ENCODE measurements around the gene PFDN1. TPM values are rescaled to one million over a fixed set of nuclear protein-coding genes. Genes with fewer than 3 reads are reported as not detected.

Gene PFDN1
- total and polyA plus RNA-seq, 10 of the 15 experiments (the other 5 are each of a cell fraction or from before 2014, with no cell fraction given): 62.9 to 193 (median 102) TPM

- in situ Hi-C loops (cut with MboI) (loop anchor here (5.0 to 25.0 kb wide), 3 partner anchors 121 to 796 kb away; partner anchors contain the start of gene SLC4A9), intact Hi-C loops (cut with micrococcal nuclease; ENCODE audit: unreplicated experiment) (loop anchor here (1.0 to 5.0 kb wide), 3 partner anchors 110 to 471 kb away; no protein-coding TSS in a partner anchor)
- Histone ChIP-seq H3K27me3 (replicated peaks in 1 of 2; ENCODE audit: control insufficient read depth in 2 of 2, insufficient read depth in 2 of 2, low read length in 1 of 2) (no peaks in the 10 kb centered on the region), H3K4me2 (ENCODE audit: control insufficient read depth, insufficient read depth) (no peak overlapping the region), H3K9ac (ENCODE audit: control insufficient read depth, insufficient read depth, low read length) (no peak overlapping the region), H3K79me2 (ENCODE audit: control insufficient read depth, insufficient read depth, low read length) (no peaks in the 10 kb centered on the region), H4K20me1 (ENCODE audit: control insufficient read depth, insufficient read depth) (no peaks in the 10 kb centered on the region; the same call in 1 of the 2 replicates), H3K36me3 (ENCODE audit: control insufficient read depth in 2 of 2, insufficient read depth in 2 of 2, low read length in 1 of 2) (peaks cover 6 to 19% of the 10 kb centered on the region in 2 experiments; a peak in 3 of 4 replicates), H3K4me3 (no peak overlapping the region), H2AFZ (ENCODE audit: control insufficient read depth, low read depth, low read length) (no peak overlapping the region), H3K27ac (ENCODE audit: control insufficient read depth, insufficient read depth) (no peak overlapping the region), H3K9me3 (replicated peaks; ENCODE audit: control insufficient read depth, insufficient read depth, low read length) (no peaks in the 10 kb centered on the region), H3K4me1 (ENCODE audit: control insufficient read depth, insufficient read depth, low read length) (peaks cover 4% of the 10 kb centered on the region; the same call in 1 of the 2 replicates)
- BruUV-seq (replicated peaks): no TSS peak
- WGBS (ENCODE audit: insufficient coverage, insufficient replicate concordance, low lambda C conversion rate, missing lambda C conversion rate): 73% methylated on average over 9 of the region's 9 CpGs
- POLR2A ChIA-PET: no interaction called here
- RAD21 ChIA-PET (ENCODE audit: unreplicated experiment): interaction anchor here (1.0 to 1.3 kb wide), 2 partner anchors 87 to 113 kb away, joined by 3 read pairs; no protein-coding TSS in a partner anchor
- FAIRE-seq (no peak), ATAC-seq (no peak), DNase-seq (ENCODE audit: low read depth, low spot score) (no peak)
- no peak for TF ChIP-seq SUPT20H (IDR thresholded peaks at IDR 0.05; ENCODE audit: borderline replicate concordance, control insufficient read depth, low read depth, low read length)
- TF ChIP-seq BACH1 (IDR thresholded peaks at IDR 0.05; ENCODE audit: borderline replicate concordance): no peak
- TF ChIP-seq CUX1 (IDR thresholded peaks at IDR 0.05; ENCODE audit: insufficient replicate concordance, low read depth, low read length): no peak
- no peak for TF ChIP-seq RELB (IDR thresholded peaks at IDR 0.05; ENCODE audit: low read depth)
- SMC1A ChIA-PET (ENCODE audit: uncharacterized antibody, unreplicated experiment): interaction anchor here (1.0 to 14.6 kb wide), 5 partner anchors 67 to 124 kb away, joined by 3 to 345 read pairs (median 5); partner anchors contain the start of gene HBEGF
- CTCF ChIA-PET: interaction anchor here (1.5 to 18.8 kb wide), 13 partner anchors 9 to 123 kb away, joined by 4 to 774 read pairs (median 10); partner anchors contain the start of genes HBEGF and SLC4A9
Observed at GRCh38 chr5:140240987-140241706, 61.8 kb downstream of the PFDN1 start.
